ENCODE results near the gene CDCA3. TPM values are rescaled to one million over a fixed set of nuclear protein-coding genes. Genes with fewer than 3 reads are reported as not detected.

Gene CDCA3
- total RNA-seq, 4 donors from 2014 or later = 1.1 to 5.9 (median 1.4) TPM

- Histone ChIP-seq H3K4me3 (peak within 1 kb of the TSS; percentile 38 to 76), H3K27me3 (no peaks in the 10 kb centered on the region), H3K4me1 (peaks cover 0 to 34% (median 10%) of the 10 kb centered on the region in 3 donors), H3K36me3 (peaks cover 0 to 31% of the 10 kb centered on the region in 2 donors), H3K9me3 (no peaks in the 10 kb centered on the region), H3K27ac (peak within 1 kb of the TSS; percentile 87 to 98 (median 95))
- TF ChIP-seq POLR2AphosphoS5 (IDR thresholded peaks at IDR 0.05) = peak; percentile 63
- TF ChIP-seq EP300 (IDR thresholded peaks at IDR 0.05) = no peak
- no peak for TF ChIP-seq CTCF (IDR thresholded peaks at IDR 0.05)
- TF ChIP-seq POLR2A (IDR thresholded peaks at IDR 0.05) = peak; percentile 58 to 60
- ATAC-seq = peak; percentile 93
- 0% methylated on average over 15 of the region's 65 CpGs; no CpG with 5 or more reads in 1 of the 2 donors for WGBS, 2 donors (ENCODE audit: low coverage in 1 of 2)
Measured at GRCh38 chr12:6851921-6852650, 1.0 kb upstream of the CDCA3 start, which contains the start of gene USP5. TSS of gene USP5 (plus strand) at chr12:6852150. CDS start at chr12:6852180, 30 bp downstream.

- TF ChIP-seq POLR2AphosphoS5 (IDR thresholded peaks at IDR 0.05) (no peak), CTCF (IDR thresholded peaks at IDR 0.05) (no peak), POLR2A (IDR thresholded peaks at IDR 0.05) (no peak), EP300 (IDR thresholded peaks at IDR 0.05) (no peak)
- Histone ChIP-seq H3K4me1 (peaks cover 0 to 34% (median 10%) of the 10 kb centered on the region in 3 donors), H3K27me3 (no peaks in the 10 kb centered on the region), H3K4me3 (peak overlapping the region in 1 of 2 donors; percentile 76), H3K36me3 (peaks cover 0 to 31% of the 10 kb centered on the region in 2 donors), H3K9me3 (no peaks in the 10 kb centered on the region), H3K27ac (peak overlapping the region in 3 of 4 donors; percentile 5 to 98 (median 87))
- ATAC-seq = no peak
- 11% methylated on average over 4 of the region's 16 CpGs; no CpG with 5 or more reads in 1 of the 2 donors for WGBS, 2 donors (ENCODE audit: low coverage in 1 of 2)
Measured at GRCh38 chr12:6850796-6851152, 312 bp downstream of the CDCA3 start.

- H3K4me1 ChIP-seq = peaks cover 0 to 32% (median 10%) of the 10 kb centered on the region in 3 donors
- no peaks in the 10 kb centered on the region for H3K9me3 ChIP-seq
- ATAC-seq = no peak
- H3K27me3 ChIP-seq = no peaks in the 10 kb centered on the region
- peaks cover 0 to 31% of the 10 kb centered on the region in 2 donors for H3K36me3 ChIP-seq
- WGBS, 2 donors (ENCODE audit: low coverage in 1 of 2) = 42 to 66% methylated on average over 3 of the region's 10 CpGs
- TF ChIP-seq POLR2AphosphoS5 (IDR thresholded peaks at IDR 0.05) = no peak
- TF ChIP-seq CTCF (IDR thresholded peaks at IDR 0.05) = no peak
- no peak for TF ChIP-seq POLR2A (IDR thresholded peaks at IDR 0.05)
- TF ChIP-seq EP300 (IDR thresholded peaks at IDR 0.05) = no peak
- H3K27ac ChIP-seq = no peak overlapping the region
- no peak overlapping the region for H3K4me3 ChIP-seq
Measured at GRCh38 chr12:6849976-6850560, 1.0 kb downstream of the CDCA3 start.

GRCh38 chr12:6849427-6849826 lies 1.7 kb downstream of the CDCA3 start:
- no peak for ATAC-seq
- Histone ChIP-seq H3K4me1 (peaks cover 0 to 26% (median 10%) of the 10 kb centered on the region in 3 donors), H3K27ac (no peak overlapping the region), H3K27me3 (no peaks in the 10 kb centered on the region), H3K9me3 (no peaks in the 10 kb centered on the region), H3K4me3 (no peak overlapping the region), H3K36me3 (peaks cover 0 to 37% of the 10 kb centered on the region in 2 donors)
- TF ChIP-seq EP300 (IDR thresholded peaks at IDR 0.05) (no peak), POLR2A (IDR thresholded peaks at IDR 0.05) (no peak), CTCF (IDR thresholded peaks at IDR 0.05) (no peak)
- WGBS, 2 donors (ENCODE audit: low coverage in 1 of 2) = 90 to 100% methylated on average over 1 to 2 of the region's 2 CpGs

All from gastroesophageal sphincter (tissue), 4 donors.